B cell (primary cell): ENCODE results near the gene ACADM. TPM values are rescaled to one million over a fixed set of nuclear protein-coding genes. Genes with fewer than 3 reads are reported as not detected.
"Not testable (repeated sequence)": the region's sequence is repeated elsewhere in the genome, so short reads cannot be mapped to it uniquely, and the experiment has no call there.

Experiments
- ATAC-seq: fragments of 200-7000 bp; cut with Tn5 transposase; one replicate; pipeline ENCODE4 v1.10.0; 2021; ENCODE audit warnings: low read depth, mild to moderate bottlenecking, moderate number of reproducible peaks, moderate library complexity
- CTCF ChIA-PET: fragments of 350-600 bp; sonication (Branson Sonifier 250); formaldehyde crosslinking; loops from one replicate; lab custom pipeline; 2021; ENCODE audit warnings: antibody characterized with exemption, inconsistent platforms; lab: Charles Lee
- POLR2A ChIA-PET: fragments of 350-600 bp; sonication (Branson Sonifier 250); formaldehyde crosslinking; loops from one replicate; lab custom pipeline; 2021; ENCODE audit warnings: antibody characterized with exemption; lab: Charles Lee
- DNase-seq: peaks from one replicate; pipeline ENCODE4 v3.0.0; 2013
- H2AFZ ChIP-seq: 2 replicates; pipeline ENCODE4 v1.6.1; 2012; ENCODE audit warnings: mild to moderate bottlenecking, low read depth, low read length; ENCODE audit not compliant: insufficient read depth, poor library complexity, severe bottlenecking
- H3K27ac ChIP-seq, 2 donors: 1 replicate in 1 of 2; 2 replicates in 1 of 2; pipeline ENCODE4 v1.5.1; 2012 to 2013; ENCODE audit warnings: low read length in 2 of 2, mild to moderate bottlenecking in 2 of 2, moderate library complexity in 1 of 2
- H3K27me3 ChIP-seq, 4 experiments: fragments of 200-600 bp in 1 of 4; sonication (generic) in 1 of 4; replicated peaks in 1 of 4; 1 replicate in 2 of 4; 2 replicates in 2 of 4; pipeline versions ENCODE4 v1.6.1 to v1.7.0; 2013 to 2016; ENCODE audit warnings: low read length in 3 of 4, mild to moderate bottlenecking in 2 of 4, mixed read lengths in 1 of 4, moderate library complexity in 1 of 4; ENCODE audit not compliant: insufficient read depth in 4 of 4, control insufficient read depth in 3 of 4; ENCODE audit errors: control extremely low read depth in 1 of 4
- H3K36me3 ChIP-seq, 2 experiments: replicated peaks in 1 of 2; 1 replicate in 1 of 2; 2 replicates in 1 of 2; pipeline versions ENCODE4 v1.6.1 to v1.7.1; 2013; ENCODE audit warnings: low read length in 1 of 2; ENCODE audit not compliant: insufficient read depth in 2 of 2, control insufficient read depth in 1 of 2; ENCODE audit errors: control extremely low read depth in 1 of 2, extremely low read depth in 1 of 2
- H3K4me1 ChIP-seq, 2 donors: fragments of 200-600 bp in 1 of 2; sonication (generic) in 1 of 2; 1 replicate in 1 of 2; 2 replicates in 1 of 2; pipeline versions ENCODE4 v1.5.1 to v1.6.1; 2013 to 2017; ENCODE audit warnings: low read length in 2 of 2; ENCODE audit not compliant: control insufficient read depth in 2 of 2, insufficient read depth in 2 of 2
- H3K4me2 ChIP-seq: replicated peaks from 2 replicates; pipeline ENCODE3; 2012; ENCODE audit warnings: mild to moderate bottlenecking, low read depth, low read length; ENCODE audit not compliant: poor library complexity, severe bottlenecking
- H3K4me3 ChIP-seq, 5 experiments: fragments of 200-600 bp in 1 of 5; sonication (generic) in 1 of 5; 1 replicate in 3 of 5; 2 replicates in 2 of 5; pipeline versions ENCODE4 v1.5.1 to v1.7.0; 2011 to 2016; ENCODE audit warnings: low read length in 4 of 5, mild to moderate bottlenecking in 4 of 5, low read depth in 2 of 5, control low read depth in 1 of 5, moderate library complexity in 1 of 5; ENCODE audit not compliant: insufficient read depth in 1 of 5; ENCODE audit errors: control extremely low read depth in 1 of 5, extremely low read depth in 1 of 5
- H3K79me2 ChIP-seq: fragments of 200-600 bp; sonication (generic); one replicate; pipeline ENCODE4 v1.6.0; 2016; ENCODE audit warnings: low read length; ENCODE audit not compliant: control insufficient read depth, insufficient read depth
- H3K9ac ChIP-seq: fragments of 200-600 bp; sonication (generic); 2 replicates; pipeline ENCODE4 v1.6.1; 2017; ENCODE audit warnings: mild to moderate bottlenecking, low read length, moderate library complexity
- H3K9me3 ChIP-seq, 3 donors: one replicate each; pipeline versions ENCODE4 v1.6.1 to v1.7.1; 2013; ENCODE audit warnings: low read length in 2 of 3; ENCODE audit not compliant: control insufficient read depth in 2 of 3, insufficient read depth in 1 of 3; ENCODE audit errors: control extremely low read depth in 1 of 3
- H4K20me1 ChIP-seq: 2 replicates; pipeline ENCODE4 v1.6.0; 2012; ENCODE audit warnings: mild to moderate bottlenecking, low read length; ENCODE audit not compliant: insufficient read depth, control insufficient read depth, poor library complexity, severe bottlenecking
- H3K27ac Mint-ChIP-seq: one replicate; pipeline ENCODE4 v1.8.0; 2021; ENCODE audit warnings: mixed read lengths
- H3K27me3 Mint-ChIP-seq: one replicate; pipeline ENCODE4 v1.8.0; 2021; ENCODE audit warnings: mixed read lengths
- H3K4me1 Mint-ChIP-seq: one replicate; pipeline ENCODE4 v1.8.0; 2021; ENCODE audit warnings: mixed read lengths
- H3K4me3 Mint-ChIP-seq: one replicate; pipeline ENCODE4 v1.8.0; 2021; ENCODE audit warnings: mixed read lengths
- H3K9me3 Mint-ChIP-seq: one replicate; pipeline ENCODE4 v1.8.0; 2022; ENCODE audit warnings: mixed read lengths; ENCODE audit not compliant: insufficient read depth
- CTCF ChIP-seq: fragments of 200-600 bp; IDR thresholded peaks from one replicate; pipeline ENCODE4 v1.8.0; 2022; ENCODE audit warnings: antibody characterized with exemption, mild to moderate bottlenecking
- EZH2 ChIP-seq: IDR thresholded peaks from 2 replicates; pipeline ENCODE4 v1.6.1; 2012; ENCODE audit warnings: borderline replicate concordance, low read depth, mild to moderate bottlenecking, moderate library complexity, low read length; ENCODE audit not compliant: insufficient read depth, poor library complexity, severe bottlenecking
- WGBS: methylation state at CpG from one replicate; pipeline ENCODE4 v1.1.5; 2013; ENCODE audit warnings: missing lambda C conversion rate; ENCODE audit not compliant: insufficient coverage; 5-methylcytosine and 5-hydroxymethylcytosine counted together
- intact Hi-C: fragments of 100-400 bp; cut with micrococcal nuclease; formaldehyde crosslinking; loops from one replicate; pipeline ENCODE4 v1.10.0; 2022
- polyA plus RNA-seq: library from polyadenylated mRNA; depleted of rRNA; stranded (reverse); fragments of >200 nt; gene quantifications from 2 replicates; pipeline ENCODE4 v1.2.3, GENCODE V29; 2012
- total RNA-seq, 2 donors: library from RNA; stranded (reverse); fragments of 120-200 nt in 1 of 2; gene quantifications; 1 replicate in 1 of 2; 2 replicates in 1 of 2; pipeline versions ENCODE4 v1.2.3 to v1.2.4, GENCODE V29; 2013 to 2022

The ACADM gene
- total and polyA plus RNA-seq, 2 donors (not counting 1 experiment from before 2014, with no cell fraction given), result 16.4 to 53.3 TPM

GRCh38 chr1:75720820-75721219, 3.7 kb upstream of the ACADM start:
- intact Hi-C loops, result loop anchor here (5.0 to 10.0 kb wide), 3 partner anchors 486 to 1961 kb away; partner anchors contain the start of genes FPGT, LRRIQ3 and ZZZ3
- H3K36me3 ChIP-seq, result no peaks in the 10 kb centered on the region
- no peaks in the 10 kb centered on the region for H4K20me1 ChIP-seq
- Mint-ChIP-seq H3K9me3 (no peaks in the 10 kb centered on the region), H3K27ac (no peak overlapping the region), H3K27me3 (peaks cover 5% of the 10 kb centered on the region), H3K4me3 (no peak overlapping the region), H3K4me1 (peaks cover 20% of the 10 kb centered on the region)
- H3K27me3 ChIP-seq, result peaks cover 0 to 2% (median 0%) of the 10 kb centered on the region in 4 experiments
- peaks cover 13 to 14% of the 10 kb centered on the region in 2 donors for H3K4me1 ChIP-seq
- ChIA-PET CTCF (no interaction called here), POLR2A (no interaction called here)
- peaks cover 20% of the 10 kb centered on the region for H3K79me2 ChIP-seq
- no peak overlapping the region for H3K4me2 ChIP-seq
- H3K4me3 ChIP-seq, result no peak overlapping the region
- 67% methylated on average over 1 of the region's 1 CpG for WGBS
- no peak overlapping the region for H2AFZ ChIP-seq
- DNase-seq (no peak), ATAC-seq (no peak)
- H3K9ac ChIP-seq, result no peak overlapping the region
- TF ChIP-seq CTCF (no peak), EZH2 (no peak)
- H3K27ac ChIP-seq, result no peak overlapping the region
- no peaks in the 10 kb centered on the region for H3K9me3 ChIP-seq

GRCh38 chr1:75722246-75722645, 2.3 kb upstream of the ACADM start:
- H3K27me3 ChIP-seq, H3K27ac ChIP-seq, H2AFZ ChIP-seq, H4K20me1 ChIP-seq, H3K36me3 ChIP-seq, H3K4me3 Mint-ChIP-seq, H3K9me3 Mint-ChIP-seq, H3K27ac Mint-ChIP-seq, ATAC-seq, H3K4me2 ChIP-seq, CTCF ChIA-PET, H3K9me3 ChIP-seq, H3K4me3 ChIP-seq, H3K9ac ChIP-seq, DNase-seq, H3K27me3 Mint-ChIP-seq: not testable (repeated sequence)
- intact Hi-C loops, result loop anchor here (5.0 to 10.0 kb wide), 3 partner anchors 487 to 1960 kb away; partner anchors contain the start of genes FPGT, LRRIQ3 and ZZZ3
- peaks cover 34% of the 10 kb centered on the region for H3K4me1 Mint-ChIP-seq
- peaks cover 22 to 25% of the 10 kb centered on the region in 2 donors for H3K4me1 ChIP-seq
- peaks cover 27% of the 10 kb centered on the region for H3K79me2 ChIP-seq
- POLR2A ChIA-PET, result interaction anchor here (4.1 kb wide), 1 partner anchor 64 kb away, joined by 16 read pairs; the partner anchor contains the start of gene RABGGTB
- 97% methylated on average over 5 of the region's 8 CpGs for WGBS
